ENCODE data around the gene ABCF2. TPM values are rescaled to one million over a fixed set of nuclear protein-coding genes. Genes with fewer than 3 reads are reported as not detected.

The ABCF2 gene
- total and polyA plus RNA-seq, 11 donors = 15.9 to 58.4 (median 33.0) TPM

- DNase-seq (peak in 1 of 5 donors; percentile 52), ATAC-seq (no peak)
- no peaks in the 10 kb centered on the region for H3K9me3 ChIP-seq
- TF ChIP-seq, protein P1, sequence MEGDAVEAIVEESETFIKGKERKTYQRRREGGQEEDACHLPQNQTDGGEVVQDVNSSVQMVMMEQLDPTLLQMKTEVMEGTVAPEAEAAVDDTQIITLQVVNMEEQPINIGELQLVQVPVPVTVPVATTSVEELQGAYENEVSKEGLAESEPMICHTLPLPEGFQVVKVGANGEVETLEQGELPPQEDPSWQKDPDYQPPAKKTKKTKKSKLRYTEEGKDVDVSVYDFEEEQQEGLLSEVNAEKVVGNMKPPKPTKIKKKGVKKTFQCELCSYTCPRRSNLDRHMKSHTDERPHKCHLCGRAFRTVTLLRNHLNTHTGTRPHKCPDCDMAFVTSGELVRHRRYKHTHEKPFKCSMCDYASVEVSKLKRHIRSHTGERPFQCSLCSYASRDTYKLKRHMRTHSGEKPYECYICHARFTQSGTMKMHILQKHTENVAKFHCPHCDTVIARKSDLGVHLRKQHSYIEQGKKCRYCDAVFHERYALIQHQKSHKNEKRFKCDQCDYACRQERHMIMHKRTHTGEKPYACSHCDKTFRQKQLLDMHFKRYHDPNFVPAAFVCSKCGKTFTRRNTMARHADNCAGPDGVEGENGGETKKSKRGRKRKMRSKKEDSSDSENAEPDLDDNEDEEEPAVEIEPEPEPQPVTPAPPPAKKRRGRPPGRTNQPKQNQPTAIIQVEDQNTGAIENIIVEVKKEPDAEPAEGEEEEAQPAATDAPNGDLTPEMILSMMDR (IDR thresholded peaks at IDR 0.05) = no peak
- TF ChIP-seq POLR2A (IDR thresholded peaks at IDR 0.05) = no peak
- 30 to 44% (median 39%) methylated on average over 16 of the region's 16 CpGs for WGBS, 4 donors
- H3K27ac ChIP-seq = no peak overlapping the region
- no peaks in the 10 kb centered on the region for H3K36me3 ChIP-seq
- H3K4me1 ChIP-seq = peaks cover 0 to 36% (median 9%) of the 10 kb centered on the region in 12 donors
- H3K27me3 ChIP-seq = peaks cover 0 to 18% (median 0%) of the 10 kb centered on the region in 9 donors
- intact Hi-C loops (cut with DNase I) = no loop called here
- no peak overlapping the region for H3K4me3 ChIP-seq
Observed at GRCh38 chr7:151256410-151257045, 29.5 kb upstream of the ABCF2 start.

GRCh38 chr7:151255390-151255789 is 28.4 kb upstream of the ABCF2 start:
- no peaks in the 10 kb centered on the region for H3K36me3 ChIP-seq
- H3K4me3 ChIP-seq = no peak overlapping the region
- H3K27ac ChIP-seq = no peak overlapping the region
- TF ChIP-seq POLR2A (IDR thresholded peaks at IDR 0.05) = no peak
- TF ChIP-seq, protein P1 (IDR thresholded peaks at IDR 0.05) = no peak
- intact Hi-C loops (cut with DNase I) = no loop called here
- DNase-seq (peak in 1 of 5 donors; percentile 23), ATAC-seq (no peak)
- H3K27me3 ChIP-seq = peaks cover 0 to 25% (median 0%) of the 10 kb centered on the region in 9 donors
- no peaks in the 10 kb centered on the region for H3K9me3 ChIP-seq
- WGBS, 4 donors = 61 to 76% (median 67%) methylated on average over 7 of the region's 7 CpGs
- peaks cover 0 to 43% (median 19%) of the 10 kb centered on the region in 12 donors for H3K4me1 ChIP-seq

- intact Hi-C loops (cut with DNase I) = no loop called here
- 88 to 90% (median 89%) methylated on average over 11 of the region's 11 CpGs for whole genome bisulfite sequencing, 4 donors
- peak overlapping the region in 5 of 12 donors; percentile 35 to 99 (median 38) for H3K27ac ChIP-seq
- H3K4me3 ChIP-seq = no peak overlapping the region
- no peaks in the 10 kb centered on the region for H3K36me3 ChIP-seq
- DNase-seq (peak in 1 of 5 donors; percentile 30), ATAC-seq (no peak)
- TF ChIP-seq, protein P1 (IDR thresholded peaks at IDR 0.05) = no peak
- TF ChIP-seq POLR2A (IDR thresholded peaks at IDR 0.05) = no peak
- H3K4me1 ChIP-seq = peaks cover 0 to 48% (median 25%) of the 10 kb centered on the region in 12 donors
- H3K27me3 ChIP-seq = peaks cover 0 to 25% (median 0%) of the 10 kb centered on the region in 9 donors
- H3K9me3 ChIP-seq = no peaks in the 10 kb centered on the region
Observed at GRCh38 chr7:151254851-151255250, 27.8 kb upstream of the ABCF2 start.

GRCh38 chr7:151254316-151254715 is 27.3 kb upstream of the ABCF2 start:
- Histone ChIP-seq H3K36me3 (no peaks in the 10 kb centered on the region), H3K4me3 (no peak overlapping the region), H3K27ac (peak overlapping the region in 7 of 12 donors; percentile 5 to 99 (median 38)), H3K9me3 (no peaks in the 10 kb centered on the region), H3K4me1 (peaks cover 0 to 53% (median 30%) of the 10 kb centered on the region in 12 donors), H3K27me3 (peaks cover 0 to 25% (median 0%) of the 10 kb centered on the region in 9 donors)
- ATAC-seq = peak; percentile 11 to 47 (median 31)
- peak in 2 of 5 donors; percentile 54 to 69 for DNase-seq
- intact Hi-C loops (cut with DNase I) = no loop called here
- 43 to 57% (median 51%) methylated on average over 3 to 7 of the region's 7 CpGs for WGBS, 4 donors
- TF ChIP-seq POLR2A (IDR thresholded peaks at IDR 0.05) = no peak
- TF ChIP-seq, protein P1 (IDR thresholded peaks at IDR 0.05) = no peak

Data from heart left ventricle (tissue), 16 donors.